Gastrocnemius medialis (tissue), 4 donors: ENCODE results near the gene SMCO2. TPM values are rescaled to one million over a fixed set of nuclear protein-coding genes. Genes with fewer than 3 reads are reported as not detected.

Experiments used
- ATAC-seq, 2 donors: fragments of 150-250 bp; one replicate each; pipeline ENCODE4 v1.9.1; 2016
- DNase-seq, 2 donors: peaks; one replicate each; pipeline ENCODE4 v3.0.0-alpha.2; 2019
- H3K27ac ChIP-seq, 4 donors: fragments of 200-600 bp; sonication (generic); 1 replicate in 1 of 4; 2 replicates in 3 of 4; pipeline ENCODE4 v1.5.1; 2016 to 2018; ENCODE audit warnings: mild to moderate bottlenecking in 2 of 4, moderate library complexity in 1 of 4
- H3K27me3 ChIP-seq, 3 donors: fragments of 200-600 bp; sonication (generic) in 2 of 3; 1 replicate in 1 of 3; 2 replicates in 2 of 3; pipeline versions ENCODE4 v1.5.1 to v1.6.0; 2016 to 2019; ENCODE audit warnings: mild to moderate bottlenecking in 1 of 3, moderate library complexity in 1 of 3
- H3K36me3 ChIP-seq, 2 donors: fragments of 200-600 bp; sonication (generic) in 1 of 2; one replicate each; pipeline ENCODE4 v1.5.1; 2017 to 2018
- H3K4me1 ChIP-seq, 2 donors: fragments of 200-600 bp; sonication (generic) in 1 of 2; one replicate each; pipeline ENCODE4 v1.5.1; 2016 to 2017; ENCODE audit warnings: mild to moderate bottlenecking in 2 of 2
- H3K4me3 ChIP-seq, 4 donors: fragments of 200-600 bp; sonication (generic) in 3 of 4; 1 replicate in 1 of 4; 2 replicates in 3 of 4; pipeline ENCODE4 v1.5.1; 2016 to 2019; ENCODE audit warnings: mild to moderate bottlenecking in 2 of 4
- H3K9me3 ChIP-seq, 3 donors: fragments of 200-600 bp; sonication (generic) in 2 of 3; 1 replicate in 1 of 3; 2 replicates in 2 of 3; pipeline ENCODE4 v1.5.1; 2016 to 2019
- CTCF ChIP-seq, 5 experiments: fragments of 450-650 bp in 3 of 5; fragments of 200-600 bp in 2 of 5; sonication (generic) in 2 of 5; IDR thresholded peaks in 4 of 5; conservative IDR thresholded peaks in 1 of 5; 1 replicate in 4 of 5; 2 replicates in 1 of 5; pipeline ENCODE4 v1.5.1; 2016 to 2019; ENCODE audit warnings: antibody characterized with exemption in 5 of 5, mild to moderate bottlenecking in 3 of 5, moderate library complexity in 3 of 5
- POLR2A ChIP-seq, 2 donors: fragments of 450-650 bp; IDR thresholded peaks; one replicate each; pipeline ENCODE4 v1.6.1; 2017; ENCODE audit warnings: antibody characterized with exemption in 2 of 2, mild to moderate bottlenecking in 2 of 2, moderate library complexity in 2 of 2
- in situ Hi-C, 4 donors: fragments of 200-750 bp; cut with MboI; loops; one replicate each; pipeline versions ENCODE4 v1.15.0 to v1.8.0; 2017; ENCODE audit warnings: low sequenced_read_pairs in 4 of 4
- intact Hi-C: fragments of 100-400 bp; cut with DNase I; formaldehyde crosslinking; loops from one replicate; pipeline ENCODE4 v1.15.1; 2023; ENCODE audit warnings: low total_unique reads
- total RNA-seq, 4 donors: library from RNA; depleted of rRNA; stranded (reverse); fragments of >200 nt; gene quantifications; one replicate each; pipeline versions ENCODE4 v1.1.0 to v1.2.3, GENCODE V29; 2016

Gene SMCO2
- total RNA-seq, 4 donors from 2014 or later, result not detected

GRCh38 chr12:27534765-27535161 is 88.2 kb downstream of the SMCO2 start:
- H3K36me3 ChIP-seq, result peaks cover 0 to 5% of the 10 kb centered on the region in 2 donors
- intact Hi-C loops, result loop anchor here (10.0 kb wide), 1 partner anchor 290 kb away; the partner anchor contains the start of gene STK38L
- peak overlapping the region in 1 of 4 donors; percentile 21 for H3K27ac ChIP-seq
- H3K27me3 ChIP-seq, result no peaks in the 10 kb centered on the region
- ATAC-seq (no peak), DNase-seq (no peak)
- H3K4me3 ChIP-seq, result no peak overlapping the region
- TF ChIP-seq CTCF (IDR thresholded peaks at IDR 0.05 in 4 of 5, conservative IDR thresholded peaks at IDR 0.05 in 1 of 5) (no peak), POLR2A (IDR thresholded peaks at IDR 0.05) (no peak)
- no peaks in the 10 kb centered on the region for H3K9me3 ChIP-seq
- H3K4me1 ChIP-seq, result peaks cover 40 to 66% of the 10 kb centered on the region in 2 donors
- in situ Hi-C loops, result no loop called here

GRCh38 chr12:27535318-27535717 is 88.8 kb downstream of the SMCO2 start:
- ATAC-seq (no peak), DNase-seq (no peak)
- no peak overlapping the region for H3K27ac ChIP-seq
- no peak overlapping the region for H3K4me3 ChIP-seq
- intact Hi-C loops (loop anchor here (10.0 kb wide), 1 partner anchor 291 kb away; the partner anchor contains the start of gene STK38L), in situ Hi-C loops (no loop called here)
- H3K36me3 ChIP-seq, result peaks cover 0 to 5% of the 10 kb centered on the region in 2 donors
- peaks cover 40 to 71% of the 10 kb centered on the region in 2 donors for H3K4me1 ChIP-seq
- H3K9me3 ChIP-seq, result no peaks in the 10 kb centered on the region
- TF ChIP-seq POLR2A (IDR thresholded peaks at IDR 0.05) (no peak), CTCF (IDR thresholded peaks at IDR 0.05 in 4 of 5, conservative IDR thresholded peaks at IDR 0.05 in 1 of 5) (no peak)
- no peaks in the 10 kb centered on the region for H3K27me3 ChIP-seq

GRCh38 chr12:27537855-27538675 is 91.5 kb downstream of the SMCO2 start:
- Histone ChIP-seq H3K36me3 (peaks cover 0 to 5% of the 10 kb centered on the region in 2 donors), H3K4me1 (peaks cover 40 to 58% of the 10 kb centered on the region in 2 donors), H3K9me3 (no peaks in the 10 kb centered on the region), H3K27ac (peak overlapping the region; percentile 64 to 76 (median 70)), H3K27me3 (no peaks in the 10 kb centered on the region), H3K4me3 (peak overlapping the region in 2 of 4 donors; percentile 0 to 19)
- TF ChIP-seq CTCF (IDR thresholded peaks at IDR 0.05 in 4 of 5, conservative IDR thresholded peaks at IDR 0.05 in 1 of 5), result no peak
- TF ChIP-seq POLR2A (IDR thresholded peaks at IDR 0.05), result no peak
- in situ Hi-C loops, result no loop called here
- ATAC-seq (peak; percentile 82 to 87), DNase-seq (no peak)
- intact Hi-C loops, result loop anchor here (10.0 kb wide), 1 partner anchor 293 kb away; the partner anchor contains the start of gene STK38L

GRCh38 chr12:27539191-27539631 is 92.7 kb downstream of the SMCO2 start:
- Histone ChIP-seq H3K27me3 (no peaks in the 10 kb centered on the region), H3K4me3 (peak overlapping the region in 2 of 4 donors; percentile 1 to 5), H3K4me1 (peaks cover 42 to 55% of the 10 kb centered on the region in 2 donors), H3K27ac (peak overlapping the region; percentile 63 to 76 (median 67)), H3K9me3 (no peaks in the 10 kb centered on the region), H3K36me3 (peaks cover 0 to 5% of the 10 kb centered on the region in 2 donors)
- in situ Hi-C loops, result no loop called here
- TF ChIP-seq CTCF (IDR thresholded peaks at IDR 0.05 in 4 of 5, conservative IDR thresholded peaks at IDR 0.05 in 1 of 5) (no peak), POLR2A (IDR thresholded peaks at IDR 0.05) (no peak)
- peak; percentile 42 to 76 for ATAC-seq
- intact Hi-C loops, result loop anchor here (10.0 kb wide), 1 partner anchor 294 kb away; the partner anchor contains the start of gene STK38L
- no peak for DNase-seq
